IPS-NIHi11 (cell line): ENCODE data around the gene SULT2A1.
A peak's percentile ranks its signal among the peaks of the same experiment; 100 is the strongest.
"Not testable (repeated sequence)": the region's sequence is repeated elsewhere in the genome, so short reads cannot be mapped to it uniquely, and the experiment has no call there.

Experiments used
- DNase-seq: peaks from one replicate; pipeline ENCODE4 v3.0.0; 2012; ENCODE audit warnings: mixed read lengths, low spot score

SULT2A1 gene

DNA sequence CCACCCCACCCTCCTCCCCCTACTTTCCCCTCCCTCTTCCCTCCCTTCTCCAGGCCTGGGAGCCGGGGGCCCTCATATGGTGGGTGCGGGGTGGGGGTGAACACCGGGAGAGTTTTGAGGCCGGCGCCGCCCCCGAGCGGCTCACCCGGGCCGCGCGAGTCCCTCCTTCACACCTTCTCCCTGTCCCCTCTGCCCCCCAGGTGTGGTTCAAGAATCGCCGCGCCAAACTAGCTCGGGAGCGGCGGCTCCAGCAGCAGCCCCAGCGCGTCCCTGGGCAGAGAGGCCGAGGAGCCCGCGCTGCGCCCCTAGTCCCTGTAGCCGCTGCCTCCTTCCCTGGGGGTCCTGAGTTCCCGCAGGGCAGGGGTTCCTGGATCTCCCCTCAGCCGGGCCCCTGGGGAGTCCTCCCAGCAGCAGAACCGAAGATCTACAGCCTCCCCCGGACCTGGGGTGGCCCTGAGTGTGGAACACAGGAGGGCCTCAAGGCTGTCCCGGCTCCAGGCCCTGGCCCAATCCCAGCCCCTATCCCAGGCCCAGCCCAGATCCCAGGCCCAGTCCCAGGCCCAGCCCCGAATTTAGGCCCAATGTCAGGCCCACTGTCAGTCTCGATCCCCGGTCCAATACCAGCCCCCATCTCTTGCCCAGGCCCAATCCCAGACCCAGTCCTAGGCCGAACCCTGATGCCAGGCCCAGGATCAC lies 25.4 kb downstream of the SULT2A1 start:
- DNase-seq, result no peak

DNA sequence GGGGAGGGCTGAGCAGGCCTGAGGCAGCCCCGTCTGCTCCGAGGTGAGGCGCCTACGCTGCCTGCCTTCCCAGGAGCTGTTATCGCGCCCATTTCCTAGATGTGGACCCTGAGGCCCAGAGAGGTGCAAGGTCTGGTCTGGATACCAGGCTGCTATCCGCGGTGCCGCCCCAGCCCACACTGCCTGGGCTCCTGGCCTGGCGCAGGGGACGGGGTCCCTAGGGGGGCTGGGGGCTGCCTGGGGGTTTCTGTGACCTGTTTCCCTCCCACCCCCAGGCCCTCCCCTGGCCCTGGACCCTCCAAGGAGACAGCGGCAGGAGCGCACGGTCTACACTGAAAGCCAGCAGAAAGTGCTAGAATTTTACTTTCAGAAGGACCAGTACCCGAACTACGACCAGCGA lies 26.3 kb downstream of the SULT2A1 start:
- DNase-seq, result not testable (repeated sequence)

DNA sequence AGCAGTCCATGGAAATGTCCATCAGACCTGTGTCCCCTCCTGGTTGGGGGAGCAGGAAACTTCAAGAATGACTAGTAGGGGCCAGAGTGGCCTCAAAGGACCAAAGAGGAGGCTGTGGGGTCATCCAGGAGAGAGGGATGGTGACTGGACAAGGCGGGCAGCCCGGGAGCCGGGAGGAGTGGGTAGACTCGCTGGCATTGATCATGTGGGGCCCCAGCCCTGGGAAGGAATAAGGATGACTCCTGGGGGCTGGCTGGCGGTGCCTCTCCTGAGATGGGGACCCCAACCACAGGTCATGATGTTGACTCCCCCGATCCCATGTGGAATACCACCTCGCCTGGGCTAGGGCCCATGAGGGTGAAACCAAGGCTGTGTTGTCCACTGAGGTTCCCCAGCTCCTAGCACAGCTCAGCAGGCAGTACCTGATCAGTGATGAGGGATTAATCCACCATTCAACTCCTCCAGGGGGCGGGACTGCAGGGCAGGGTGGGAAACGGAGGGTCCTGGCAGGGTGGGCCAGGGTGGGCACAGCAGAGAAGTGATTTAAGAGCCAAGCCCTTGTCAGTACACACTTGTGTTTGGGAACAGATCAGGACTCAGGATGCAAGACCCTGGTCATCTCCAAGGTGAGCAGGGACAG lies 27.3 kb downstream of the SULT2A1 start, which contains the start of gene TPRX2:
Gene TPRX2 (plus strand): TSS at position 590 of the 640 bp plus-strand sequence. CDS start 12 bp downstream, at position 602.
- not testable (repeated sequence) for DNase-seq

DNA sequence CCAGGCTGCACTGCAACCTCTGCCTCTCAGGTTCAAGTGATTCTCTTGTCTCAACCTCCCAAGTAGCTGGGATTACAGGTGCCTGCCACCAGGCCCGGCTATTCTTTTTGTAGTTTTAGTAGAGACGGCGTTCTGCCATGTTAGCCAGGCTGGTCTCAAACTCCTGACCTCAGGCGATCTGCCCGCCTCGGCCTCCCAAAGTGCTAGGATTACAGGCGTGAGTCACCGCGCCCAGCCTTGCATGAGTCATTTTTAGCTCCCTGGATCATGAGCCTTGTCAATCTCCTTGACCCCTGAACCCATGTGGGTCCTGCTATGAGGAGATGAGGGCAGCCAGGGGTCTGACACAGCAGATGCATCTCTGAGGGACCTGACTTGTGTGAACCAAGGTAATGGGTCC lies 27.9 kb downstream of the SULT2A1 start:
- DNase-seq, result not testable (repeated sequence)

DNA sequence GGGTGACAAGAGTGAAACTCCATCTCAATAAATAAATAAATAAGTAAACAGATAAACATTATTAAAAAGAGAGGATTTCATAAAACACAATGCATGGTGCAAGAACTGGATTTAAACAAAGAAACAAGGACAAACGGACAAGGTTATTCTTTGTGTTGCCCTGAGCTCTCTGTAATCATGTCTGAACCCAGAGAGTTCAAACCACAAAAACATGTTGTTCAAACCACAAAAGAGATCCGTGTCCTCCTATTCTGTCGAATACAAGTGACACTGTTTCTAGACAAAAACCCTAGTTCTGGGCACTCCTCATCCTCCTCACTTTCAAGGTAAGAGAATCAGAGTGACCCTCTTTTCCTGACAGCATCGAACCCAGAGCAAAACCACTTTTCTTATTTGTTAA lies 31.7 kb downstream of the SULT2A1 start:
- DNase-seq, result no peak

DNA sequence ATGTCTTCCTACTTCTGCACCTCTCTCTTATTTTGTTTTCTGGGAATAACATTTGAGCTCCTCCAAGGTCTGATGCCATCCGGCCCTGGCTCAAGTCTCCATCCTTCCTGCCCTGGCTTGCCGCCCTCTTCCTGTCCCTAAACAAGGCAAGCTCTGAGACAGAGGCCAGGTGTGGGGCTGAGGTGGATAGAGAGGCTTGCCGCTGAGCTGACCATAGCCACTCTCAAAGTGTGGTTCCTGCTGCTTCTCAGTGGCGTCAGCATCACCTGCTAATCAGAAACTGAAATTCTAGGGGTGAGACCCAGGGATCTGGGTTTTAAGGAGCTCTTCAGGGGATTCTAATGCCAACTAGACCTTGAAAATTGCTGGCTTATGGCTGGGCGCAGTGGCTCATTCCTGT lies 33.1 kb downstream of the SULT2A1 start:
- no peak for DNase-seq

DNA sequence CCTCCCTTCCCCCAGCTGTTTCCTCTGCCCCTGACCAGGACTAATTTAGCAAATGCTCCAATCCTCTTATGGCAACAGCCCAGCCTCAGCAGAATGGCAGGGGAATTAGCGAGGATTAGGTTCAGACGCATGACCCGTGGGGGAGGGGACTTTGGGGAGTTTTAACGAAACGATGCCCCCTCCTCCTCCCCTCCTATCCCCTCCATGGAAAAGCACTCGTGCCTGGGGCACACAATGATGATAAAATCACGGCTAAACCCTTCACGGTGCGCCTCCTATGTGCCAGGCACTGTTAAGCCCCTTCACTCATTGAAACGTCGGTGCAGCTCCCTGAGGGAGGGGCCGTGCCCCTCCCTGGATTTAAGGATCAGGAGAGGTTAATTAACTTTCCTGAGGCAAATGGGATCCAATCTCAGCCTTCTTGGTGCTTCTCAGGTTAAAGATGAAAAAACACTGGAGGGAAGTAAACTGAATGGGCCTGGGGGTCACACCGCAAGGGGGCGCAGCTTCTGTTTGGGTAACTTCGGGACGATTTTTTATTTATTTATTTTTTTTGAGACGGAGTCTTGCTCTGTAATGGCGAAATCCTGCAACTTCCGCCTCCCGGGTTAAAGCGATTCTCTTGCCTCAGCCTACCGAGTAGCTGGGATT lies 37.2 kb downstream of the SULT2A1 start:
- peak; percentile 31 for DNase-seq

DNA sequence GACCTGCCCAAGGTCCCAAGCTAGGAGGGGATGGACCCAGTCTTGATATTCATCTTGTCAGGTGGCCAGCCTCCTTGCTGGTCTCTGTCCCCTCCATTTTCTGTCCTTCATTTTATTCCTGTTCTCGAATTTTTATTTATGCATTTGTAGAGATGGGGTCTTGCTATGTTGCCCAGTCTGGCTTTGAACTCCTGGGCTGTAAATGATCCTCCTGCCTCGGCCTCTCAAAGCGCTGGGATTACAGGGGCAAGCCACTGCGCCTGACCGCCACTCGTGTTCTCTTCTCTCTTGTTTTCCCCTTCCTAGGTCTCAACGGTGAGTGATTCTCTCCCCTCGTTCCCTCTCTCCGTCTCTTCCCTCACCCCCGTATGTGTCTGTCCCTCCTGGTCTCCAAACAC lies 37.7 kb downstream of the SULT2A1 start:
- DNase-seq, result no peak

DNA sequence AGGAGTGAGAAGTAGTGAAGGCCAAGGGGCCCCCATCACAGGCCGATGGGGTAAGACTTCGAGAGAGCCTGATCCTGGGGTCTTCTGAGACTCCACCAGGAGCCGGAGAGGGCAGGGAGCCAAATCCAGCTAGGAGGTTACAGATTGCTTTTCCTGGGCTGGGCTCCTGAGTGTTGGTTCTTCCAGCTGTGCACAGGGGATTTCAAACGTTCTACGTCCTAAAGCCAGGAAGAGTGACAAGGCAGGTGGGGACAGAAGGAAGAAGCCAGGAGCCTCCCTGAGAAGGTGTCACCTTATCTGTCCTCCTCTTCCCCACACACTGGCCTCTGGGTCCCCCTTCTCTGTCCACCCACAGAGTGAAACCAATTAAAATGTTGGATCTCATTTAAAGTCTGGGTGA lies 43.2 kb downstream of the SULT2A1 start:
- no peak for DNase-seq

DNA sequence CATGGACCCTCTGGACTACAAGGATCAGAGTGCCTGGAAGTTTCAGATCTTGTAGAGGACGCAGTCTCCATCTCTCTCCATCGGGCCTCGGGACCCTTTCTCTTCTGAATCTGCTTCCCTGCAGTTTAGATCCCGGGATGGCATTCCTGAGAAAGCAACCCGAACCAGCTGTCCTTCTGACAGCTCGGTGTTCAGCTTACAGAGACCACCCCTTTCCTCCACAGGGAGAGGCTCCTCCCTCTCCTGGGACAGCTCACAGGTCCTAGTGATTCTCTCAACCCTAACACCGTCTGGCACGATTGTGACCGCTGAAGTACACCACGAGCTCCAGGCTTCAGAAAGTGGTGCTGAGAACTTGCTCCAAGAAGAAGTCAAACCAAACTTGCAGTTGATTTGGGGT lies 46.2 kb downstream of the SULT2A1 start:
- peak; percentile 63 for DNase-seq

DNA sequence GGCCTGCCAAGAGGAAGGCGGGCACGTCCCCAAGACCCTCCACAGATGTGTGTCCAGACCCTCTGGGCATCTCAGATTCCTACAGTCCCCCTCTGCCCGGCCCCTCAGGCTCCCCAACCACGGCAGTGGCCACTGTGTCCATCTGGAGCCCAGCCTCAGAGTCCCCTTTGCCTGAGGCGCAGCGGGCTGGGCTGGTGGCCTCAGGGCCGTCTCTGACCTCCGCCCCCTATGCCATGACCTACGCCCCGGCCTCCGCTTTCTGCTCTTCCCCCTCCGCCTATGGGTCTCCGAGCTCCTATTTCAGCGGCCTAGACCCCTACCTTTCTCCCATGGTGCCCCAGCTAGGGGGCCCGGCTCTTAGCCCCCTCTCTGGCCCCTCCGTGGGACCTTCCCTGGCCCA lies 46.7 kb downstream of the SULT2A1 start:
- no peak for DNase-seq

DNA sequence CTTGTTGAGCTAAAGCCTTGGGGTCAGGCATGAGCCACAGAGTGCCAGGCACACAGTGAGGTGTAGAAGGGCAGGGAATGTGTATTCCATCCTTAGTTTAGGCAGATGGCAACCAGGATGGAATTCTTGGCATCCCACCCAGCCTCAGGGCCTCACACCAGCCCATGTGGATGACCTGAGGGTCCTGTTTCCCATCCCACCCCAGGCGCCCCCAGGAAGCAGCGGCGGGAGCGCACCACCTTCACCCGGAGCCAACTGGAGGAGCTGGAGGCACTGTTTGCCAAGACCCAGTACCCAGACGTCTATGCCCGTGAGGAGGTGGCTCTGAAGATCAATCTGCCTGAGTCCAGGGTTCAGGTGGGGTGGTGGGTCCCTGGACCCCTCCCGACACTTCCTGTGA lies 50.1 kb downstream of the SULT2A1 start:
- no peak for DNase-seq

DNA sequence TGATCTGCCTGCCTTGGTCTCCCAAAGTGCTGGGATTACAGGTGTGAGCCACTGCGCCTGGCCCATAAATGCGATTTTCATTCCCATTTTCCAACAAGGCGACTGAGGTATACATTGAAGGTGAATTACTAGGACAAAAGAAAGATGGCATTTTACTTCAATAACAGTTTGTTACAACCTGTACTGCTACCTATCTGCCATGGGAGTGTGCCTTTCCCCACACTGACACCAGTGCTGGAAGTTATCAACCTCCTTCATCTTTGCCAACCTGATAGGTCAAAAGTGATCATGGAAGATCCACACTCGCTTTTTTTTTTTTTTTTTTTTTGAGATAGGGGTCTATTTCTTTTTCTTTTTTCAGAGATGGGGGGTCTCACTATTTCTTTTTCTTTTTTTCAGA lies 53.4 kb downstream of the SULT2A1 start:
- no peak for DNase-seq

DNA sequence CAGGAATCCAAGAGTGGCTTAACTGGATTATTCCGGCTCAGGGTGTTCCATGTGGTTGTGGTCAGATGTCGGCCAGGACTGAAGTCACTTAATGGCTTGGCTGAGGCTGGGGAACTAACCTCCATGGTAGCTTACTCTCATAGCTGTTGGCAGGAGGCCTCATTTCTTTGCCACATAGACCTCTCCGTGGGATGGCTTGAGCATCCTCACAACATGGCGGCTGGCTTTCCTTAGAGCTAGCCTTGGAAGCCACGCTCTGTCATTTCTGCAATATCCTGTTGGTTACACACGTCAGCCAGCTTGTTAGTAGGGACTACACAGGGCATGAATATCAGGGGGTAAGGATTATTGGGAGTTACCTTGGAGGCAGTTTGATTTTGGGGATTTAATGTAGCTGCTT lies 59.3 kb downstream of the SULT2A1 start:
- DNase-seq, result no peak

DNA sequence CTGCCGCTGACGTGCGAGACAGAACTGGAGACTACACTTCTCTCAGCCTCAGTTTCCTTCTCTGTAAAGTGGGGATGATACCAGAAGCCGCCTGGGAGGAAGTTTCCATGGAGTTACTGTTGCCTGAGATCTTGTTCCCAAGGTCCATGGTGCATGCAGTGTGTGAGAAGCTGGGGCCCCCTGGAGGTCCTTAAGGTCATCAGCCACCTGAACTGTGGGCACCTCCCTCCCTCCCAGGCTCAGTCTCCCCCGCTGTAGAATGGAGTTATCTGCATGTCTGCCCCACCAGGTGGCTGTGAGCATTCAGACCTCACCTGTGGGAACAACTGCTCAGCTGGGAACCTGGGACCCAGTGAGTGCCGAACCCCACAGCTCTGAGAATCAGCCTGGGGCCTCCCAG lies 61.7 kb downstream of the SULT2A1 start:
- no peak for DNase-seq

DNA sequence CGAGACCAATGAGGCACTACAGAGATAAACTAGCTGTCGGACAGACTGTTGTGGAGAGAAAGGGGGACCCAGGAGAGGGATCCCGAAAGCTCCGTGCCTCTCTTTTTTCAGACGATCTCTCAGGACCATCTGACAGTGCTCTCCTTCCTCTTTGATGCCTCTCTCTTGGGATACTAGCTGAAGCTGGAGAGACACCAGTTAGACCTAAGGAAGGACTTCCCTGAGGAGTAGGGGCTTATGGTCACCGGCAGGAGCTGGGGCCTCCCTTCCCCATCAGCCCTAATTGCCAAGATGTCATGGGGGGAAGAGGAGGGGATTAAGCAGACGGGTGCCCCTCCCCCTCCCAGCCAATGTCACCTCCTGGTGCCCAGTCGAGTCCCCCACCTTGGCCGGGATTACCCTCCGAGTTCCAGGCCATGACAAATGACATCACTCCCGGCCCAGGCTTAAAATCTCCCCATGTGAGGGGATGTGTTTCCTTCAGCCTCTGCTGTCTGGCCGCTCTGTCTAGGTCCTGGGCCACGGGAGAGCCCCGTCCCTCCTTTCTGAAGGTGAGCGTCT lies 64.6 kb downstream of the SULT2A1 start, which contains the start of gene CRX:
Gene CRX (plus strand): TSS at position 478 of the 561 bp plus-strand sequence. CDS start 12,507 bp downstream, outside the sequence.
- no peak for DNase-seq
